T47D (cell line): Measurements from ENCODE around the gene VAMP2.
A peak's percentile ranks its signal among the peaks of the same experiment; 100 is the strongest.

Source experiments
- DNase-seq, 2 experiments: peaks; one replicate each; pipeline versions ENCODE4 v3.0.0 to v3.0.0-alpha.2; 2011 to 2012; ENCODE audit warnings: low read depth in 1 of 2, low spot score in 1 of 2
- JUND ChIP-seq: IDR thresholded peaks from 2 replicates; pipeline ENCODE4 v1.6.1; 2012; ENCODE audit warnings: low read depth
- in situ Hi-C: cut with HindIII; loops from 2 replicates; pipeline ENCODE4 v1.10.0; 2016; ENCODE audit warnings: low sequenced_read_pairs, low pct_unique_long_range_greater_than_20kb

The VAMP2 gene

GRCh38 chr17:8125154-8125946 is 37.4 kb downstream of the VAMP2 start:
- TF ChIP-seq JUND: no peak
- in situ Hi-C loops: no loop called here
- peak in 1 of 2 experiments; percentile 60 for DNase-seq

- in situ Hi-C loops: no loop called here
- TF ChIP-seq JUND: no peak
- no peak for DNase-seq
Measured at GRCh38 chr17:8124350-8125153, 38.2 kb downstream of the VAMP2 start.

- no peak for DNase-seq
- TF ChIP-seq JUND: no peak
- in situ Hi-C loops: no loop called here
Measured at GRCh38 chr17:8123695-8124349, 38.9 kb downstream of the VAMP2 start, which contains the start of gene HES7. Gene HES7 (minus strand): TSS chr17:8124106. CDS start chr17:8124084, 22 bp downstream.

GRCh38 chr17:8122924-8123694 is 39.6 kb downstream of the VAMP2 start:
- DNase-seq: no peak
- no peak for TF ChIP-seq JUND
- in situ Hi-C loops: no loop called here

GRCh38 chr17:8122422-8122923 is 40.3 kb downstream of the VAMP2 start:
- DNase-seq: no peak
- in situ Hi-C loops: no loop called here
- TF ChIP-seq JUND: no peak

- TF ChIP-seq JUND: no peak
- in situ Hi-C loops: no loop called here
- DNase-seq: peak in 1 of 2 experiments; percentile 50
Measured at GRCh38 chr17:8121681-8122421, 40.9 kb downstream of the VAMP2 start.

- TF ChIP-seq JUND: no peak
- in situ Hi-C loops: no loop called here
- DNase-seq: no peak
Measured at GRCh38 chr17:8121407-8121680, 41.4 kb downstream of the VAMP2 start.

GRCh38 chr17:8120520-8121406 is 42.0 kb downstream of the VAMP2 start:
- TF ChIP-seq JUND: no peak
- peak in 1 of 2 experiments; percentile 90 for DNase-seq
- in situ Hi-C loops: no loop called here

GRCh38 chr17:8119581-8120519 is 42.9 kb downstream of the VAMP2 start:
- in situ Hi-C loops: no loop called here
- peak in 1 of 2 experiments; percentile 90 for DNase-seq

More at GRCh38 chr17:8119581-8120519, 42.9 kb downstream of the VAMP2 start:
- TF ChIP-seq JUND: no peak
